BJ (cell line): ENCODE data around the gene ACAD8. TPM values are rescaled to one million over a fixed set of nuclear protein-coding genes. Genes with fewer than 3 reads are reported as not detected.

Experiments used
- CTCF ChIA-PET: fragments of 350-600 bp; formaldehyde crosslinking; extraction: SDS; loops from one replicate; lab custom pipeline; 2021; ENCODE audit warnings: antibody characterized with exemption, inconsistent platforms; lab: Yijun Ruan, JAX
- POLR2A ChIA-PET: fragments of 300-600 bp; sonication (Branson Sonifier 250); formaldehyde crosslinking; extraction: SDS; loops from one replicate; lab custom pipeline; 2021; ENCODE audit warnings: antibody characterized with exemption; lab: Charles Lee
- DNase-seq: peaks from one replicate; pipeline ENCODE4 v3.0.0-alpha.2; 2011; ENCODE audit warnings: low read depth
- H3K27me3 ChIP-seq: 2 replicates; pipeline ENCODE4 v1.6.0; 2011; ENCODE audit warnings: low read length; ENCODE audit not compliant: control insufficient read depth, insufficient read depth
- H3K36me3 ChIP-seq: 2 replicates; pipeline ENCODE4 v1.5.1; 2011; ENCODE audit warnings: low read length; ENCODE audit not compliant: control insufficient read depth, insufficient read depth
- H3K4me3 ChIP-seq: 2 replicates; pipeline ENCODE4 v1.5.1; 2011; ENCODE audit warnings: low read depth, mild to moderate bottlenecking, control low read depth, low read length
- polyA plus RNA-seq: library from polyadenylated mRNA; depleted of rRNA; stranded (reverse); fragments of >200 nt; gene quantifications from 2 replicates; pipeline ENCODE4 v1.2.3, GENCODE V29; 2011
- TF ChIP-seq, protein P1 (sequence below): IDR thresholded peaks from 2 replicates; pipeline ENCODE4 v1.5.1; 2011; ENCODE audit warnings: low read depth, mild to moderate bottlenecking, control low read depth, inconsistent platforms, low read length, moderate library complexity; ENCODE audit not compliant: insufficient read depth

Gene ACAD8
- polyA plus RNA-seq, 1 experiment = 19.4 TPM

DNA sequence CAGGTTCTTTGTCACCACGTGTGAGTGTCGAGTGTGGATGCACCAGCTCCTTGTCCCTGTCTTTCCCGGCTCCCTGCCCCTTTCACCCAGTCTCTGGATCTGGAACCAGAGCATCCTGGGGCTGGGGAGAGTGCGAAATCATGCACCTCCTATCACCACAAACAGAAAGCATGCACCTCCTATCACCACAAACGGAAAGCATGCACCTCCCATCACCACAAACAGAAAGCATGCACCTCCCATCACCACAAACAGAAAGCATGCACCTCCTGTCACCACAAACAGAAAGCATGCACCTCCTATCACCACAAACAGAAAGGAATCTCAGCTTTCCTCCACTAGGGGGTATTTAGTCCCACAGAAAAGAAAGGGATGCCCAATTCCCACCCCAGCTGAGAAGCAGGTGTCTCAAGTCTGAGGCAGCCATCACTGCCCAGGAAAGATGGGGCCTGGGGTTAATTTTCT, 16.9 kb downstream of the ACAD8 start:
- H3K4me3 ChIP-seq = no peak overlapping the region
- H3K36me3 ChIP-seq = no peaks in the 10 kb centered on the region
- POLR2A ChIA-PET = no interaction called here
- H3K27me3 ChIP-seq = peaks cover 24% of the 10 kb centered on the region
- no peak for DNase-seq
- CTCF ChIA-PET = interaction anchor here (0.7 to 0.8 kb wide), 2 partner anchors 10 to 353 kb away, joined by 3 read pairs; no protein-coding TSS in a partner anchor
- TF ChIP-seq, protein P1, sequence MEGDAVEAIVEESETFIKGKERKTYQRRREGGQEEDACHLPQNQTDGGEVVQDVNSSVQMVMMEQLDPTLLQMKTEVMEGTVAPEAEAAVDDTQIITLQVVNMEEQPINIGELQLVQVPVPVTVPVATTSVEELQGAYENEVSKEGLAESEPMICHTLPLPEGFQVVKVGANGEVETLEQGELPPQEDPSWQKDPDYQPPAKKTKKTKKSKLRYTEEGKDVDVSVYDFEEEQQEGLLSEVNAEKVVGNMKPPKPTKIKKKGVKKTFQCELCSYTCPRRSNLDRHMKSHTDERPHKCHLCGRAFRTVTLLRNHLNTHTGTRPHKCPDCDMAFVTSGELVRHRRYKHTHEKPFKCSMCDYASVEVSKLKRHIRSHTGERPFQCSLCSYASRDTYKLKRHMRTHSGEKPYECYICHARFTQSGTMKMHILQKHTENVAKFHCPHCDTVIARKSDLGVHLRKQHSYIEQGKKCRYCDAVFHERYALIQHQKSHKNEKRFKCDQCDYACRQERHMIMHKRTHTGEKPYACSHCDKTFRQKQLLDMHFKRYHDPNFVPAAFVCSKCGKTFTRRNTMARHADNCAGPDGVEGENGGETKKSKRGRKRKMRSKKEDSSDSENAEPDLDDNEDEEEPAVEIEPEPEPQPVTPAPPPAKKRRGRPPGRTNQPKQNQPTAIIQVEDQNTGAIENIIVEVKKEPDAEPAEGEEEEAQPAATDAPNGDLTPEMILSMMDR = no peak

DNA sequence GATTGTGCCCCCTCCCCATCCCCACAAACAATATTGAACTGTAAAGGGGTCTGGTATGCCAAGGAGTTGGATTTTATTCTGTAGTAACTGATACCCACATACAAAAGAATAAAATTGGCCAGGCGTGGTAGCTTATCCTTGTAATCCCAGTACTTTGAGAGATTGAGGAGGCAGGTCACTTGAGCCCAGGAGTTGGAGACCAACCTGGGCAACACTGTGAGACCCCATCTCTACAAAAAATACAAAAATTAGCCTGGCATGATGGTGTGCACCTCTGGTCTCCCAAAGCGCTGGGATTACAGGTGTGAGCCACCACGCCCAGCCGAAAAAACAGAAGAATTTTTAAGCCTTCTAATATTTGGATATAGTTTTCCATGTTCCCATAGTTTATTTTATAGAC, 18.6 kb downstream of the ACAD8 start:
- TF ChIP-seq, protein P1 = no peak
- no peaks in the 10 kb centered on the region for H3K36me3 ChIP-seq
- no peak for DNase-seq
- ChIA-PET CTCF (no interaction called here), POLR2A (no interaction called here)
- no peak overlapping the region for H3K4me3 ChIP-seq
- H3K27me3 ChIP-seq = peaks cover 37% of the 10 kb centered on the region

DNA sequence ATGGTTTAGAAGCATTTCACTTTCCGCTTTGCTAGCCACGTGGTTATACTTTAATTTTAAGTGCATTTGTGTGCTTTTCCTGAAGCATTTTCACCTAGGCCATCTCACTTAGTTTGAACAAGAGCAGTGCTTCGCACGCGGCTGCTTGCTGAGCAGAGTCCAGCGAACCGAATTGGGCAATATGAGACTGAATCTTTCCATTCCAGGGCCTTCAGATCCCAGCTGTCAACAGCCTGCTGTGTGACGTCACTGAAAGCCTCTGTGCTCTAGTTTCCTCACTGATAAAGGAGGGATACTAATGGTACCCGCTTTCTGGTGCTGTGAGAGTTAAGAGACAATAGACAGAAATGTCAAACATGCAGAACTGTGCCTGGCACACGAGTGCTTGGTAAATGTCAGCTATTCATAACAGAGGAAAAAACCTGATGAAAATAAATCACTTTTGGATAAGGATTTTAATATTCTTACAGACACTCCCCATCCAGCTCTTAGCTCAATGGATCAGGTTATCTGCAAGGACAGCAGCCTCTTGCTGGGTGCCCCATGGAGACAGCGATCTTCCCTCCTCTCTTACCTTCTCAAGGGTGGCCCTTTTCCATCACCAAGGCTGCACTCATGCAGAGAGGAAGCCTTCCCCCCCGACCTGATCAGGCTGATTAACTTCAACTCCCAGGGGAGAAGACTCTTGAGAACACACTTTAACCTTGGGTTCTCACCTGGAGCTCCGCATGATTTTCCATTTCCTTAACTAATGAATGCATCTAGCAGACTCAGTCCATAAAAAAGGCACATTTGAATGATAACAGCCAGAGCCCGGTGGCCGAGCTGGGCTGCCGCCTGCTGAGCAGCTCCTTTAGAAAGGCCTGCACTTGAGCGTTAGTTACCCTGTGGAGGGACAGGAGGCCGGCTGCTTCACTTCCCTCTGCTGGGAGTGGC, 19.3 kb downstream of the ACAD8 start:
- Histone ChIP-seq H3K4me3 (no peak overlapping the region), H3K36me3 (no peaks in the 10 kb centered on the region), H3K27me3 (peaks cover 41% of the 10 kb centered on the region)
- TF ChIP-seq, protein P1 = no peak
- ChIA-PET POLR2A (no interaction called here), CTCF (interaction anchor here (2.1 kb wide), 1 partner anchor 11 kb away, joined by 9 read pairs; no protein-coding TSS in a partner anchor)
- DNase-seq = no peak

DNA sequence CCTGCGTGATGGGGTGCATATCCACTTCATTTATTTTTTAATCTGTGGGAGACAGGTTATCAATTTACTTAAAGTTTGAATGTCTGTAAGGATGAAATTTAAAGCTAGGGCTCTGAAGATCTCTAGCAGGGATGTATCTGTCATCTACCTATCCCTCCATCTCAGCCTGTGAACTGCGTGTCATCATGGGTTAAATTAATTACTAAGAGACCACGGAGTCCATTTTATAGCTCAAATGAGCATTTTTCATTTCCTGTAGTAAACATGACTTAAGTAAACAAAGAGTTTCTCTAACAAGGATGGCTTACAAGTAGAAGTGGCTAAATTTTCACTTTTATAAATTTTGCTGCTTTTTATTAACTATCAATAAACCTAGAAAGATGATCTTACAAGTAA, 19.9 kb downstream of the ACAD8 start:
- POLR2A ChIA-PET = no interaction called here
- CTCF ChIA-PET = interaction anchor here (2.1 kb wide), 1 partner anchor 12 kb away, joined by 9 read pairs; no protein-coding TSS in a partner anchor
- Histone ChIP-seq H3K27me3 (peaks cover 45% of the 10 kb centered on the region), H3K4me3 (no peak overlapping the region), H3K36me3 (no peaks in the 10 kb centered on the region)
- TF ChIP-seq, protein P1 = no peak
- no peak for DNase-seq

DNA sequence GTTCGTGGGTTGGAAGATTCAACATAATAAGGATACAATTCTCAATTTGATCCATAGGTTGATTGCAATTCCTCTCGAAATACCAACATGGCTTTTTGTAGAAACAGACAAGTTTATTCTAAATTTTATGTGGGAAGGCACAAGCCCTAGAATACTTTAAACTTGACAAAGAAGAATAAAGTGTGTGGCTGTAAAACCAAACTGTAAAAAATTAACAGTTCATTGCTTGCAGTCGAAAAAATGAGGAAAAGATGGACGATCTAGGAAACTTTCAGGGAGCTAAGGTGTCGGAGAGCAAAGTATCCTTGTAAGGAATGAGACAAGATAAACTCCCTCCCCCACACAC, 21.8 kb downstream of the ACAD8 start:
- POLR2A ChIA-PET = no interaction called here
- CTCF ChIA-PET = interaction anchor here (0.8 kb wide), 1 partner anchor 11 kb away, joined by 3 read pairs; no protein-coding TSS in a partner anchor
- H3K27me3 ChIP-seq = peaks cover 48% of the 10 kb centered on the region

More for the DNA sequence above, 21.8 kb downstream of the ACAD8 start:
- H3K36me3 ChIP-seq = no peaks in the 10 kb centered on the region
- no peak for DNase-seq
- no peak overlapping the region for H3K4me3 ChIP-seq
- TF ChIP-seq, protein P1 = no peak
